ENCODE measurements around the gene CBX1.

DNA sequence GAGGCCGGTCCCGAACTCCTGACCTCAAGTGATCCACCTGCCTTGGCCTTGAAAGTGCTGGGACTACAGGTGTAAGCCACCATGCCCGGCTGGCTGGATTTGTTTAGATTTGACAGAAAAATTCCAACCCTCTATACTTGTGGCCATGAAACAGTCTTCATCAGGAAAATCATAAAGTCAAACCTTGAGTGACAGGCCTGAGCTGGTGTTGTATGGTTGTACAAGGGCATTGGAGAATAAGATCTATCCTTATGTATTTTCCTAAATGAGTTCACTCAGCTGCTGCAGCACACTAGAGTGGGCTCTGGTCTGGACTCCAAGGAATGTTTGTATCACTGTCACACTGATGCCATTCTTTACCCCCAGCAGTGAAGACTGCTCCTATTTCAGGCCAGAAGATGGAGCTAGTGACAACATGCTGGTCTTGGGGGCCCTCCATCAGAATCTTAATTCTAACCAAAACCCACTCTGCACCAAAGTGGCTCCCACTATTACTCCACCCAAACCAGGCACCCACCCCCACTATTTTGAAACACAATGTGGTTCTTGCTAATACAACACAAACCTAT lies 33.7 kb upstream of the CBX1 start:
- TF ChIP-seq EZH2 (optimal IDR thresholded peaks at IDR 0.05; ENCODE audit: low read depth, low read length) (no peak), CTCF (IDR thresholded peaks at IDR 0.05; ENCODE audit: low read length) (peak; percentile 39), EZH2phosphoT487 (IDR thresholded peaks at IDR 0.05; ENCODE audit: low read length) (no peak)
